Measurements from ENCODE around the gene HAS3.
"Not testable (repeated sequence)": the region's sequence is repeated elsewhere in the genome, so short reads cannot be mapped to it uniquely, and the experiment has no call there.

Gene HAS3

GRCh38 chr16:69115837-69116236 lies 10.4 kb downstream of the HAS3 start:
- DNase-seq (ENCODE audit: low read depth in 1 of 2, low spot score in 1 of 2): no peak

GRCh38 chr16:69116256-69116875 lies 10.9 kb downstream of the HAS3 start:
- DNase-seq (ENCODE audit: low read depth in 1 of 2, low spot score in 1 of 2): no peak

- no peak for DNase-seq (ENCODE audit: low read depth in 1 of 2, low spot score in 1 of 2)
These were observed 11.5 kb downstream of the HAS3 start for GRCh38 chr16:69116906-69117305.

GRCh38 chr16:69118468-69118867 lies 13.0 kb downstream of the HAS3 start:
- DNase-seq (ENCODE audit: low read depth in 1 of 2, low spot score in 1 of 2): no peak

DNA sequence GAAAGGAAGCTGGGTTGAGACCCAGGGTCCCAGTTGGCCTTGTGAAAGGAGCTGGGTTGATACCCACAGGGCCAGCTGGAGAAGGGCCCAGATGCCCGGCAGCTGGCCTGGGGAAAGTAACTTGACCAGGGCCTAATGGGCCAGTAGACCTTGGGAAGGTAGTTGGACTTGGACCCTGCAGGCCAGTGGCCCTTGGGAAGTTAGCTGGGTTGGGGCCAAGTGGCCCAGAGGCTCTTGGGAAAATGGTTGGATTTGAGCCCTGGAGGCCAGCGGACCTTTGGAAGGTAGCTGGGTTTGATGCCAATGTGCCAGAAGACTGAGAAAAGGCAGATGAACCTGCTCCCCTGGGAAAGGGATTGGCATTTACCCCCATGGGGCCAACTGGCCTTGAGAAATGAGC lies 13.5 kb downstream of the HAS3 start:
- no peak for DNase-seq (ENCODE audit: low read depth in 1 of 2, low spot score in 1 of 2)

DNA sequence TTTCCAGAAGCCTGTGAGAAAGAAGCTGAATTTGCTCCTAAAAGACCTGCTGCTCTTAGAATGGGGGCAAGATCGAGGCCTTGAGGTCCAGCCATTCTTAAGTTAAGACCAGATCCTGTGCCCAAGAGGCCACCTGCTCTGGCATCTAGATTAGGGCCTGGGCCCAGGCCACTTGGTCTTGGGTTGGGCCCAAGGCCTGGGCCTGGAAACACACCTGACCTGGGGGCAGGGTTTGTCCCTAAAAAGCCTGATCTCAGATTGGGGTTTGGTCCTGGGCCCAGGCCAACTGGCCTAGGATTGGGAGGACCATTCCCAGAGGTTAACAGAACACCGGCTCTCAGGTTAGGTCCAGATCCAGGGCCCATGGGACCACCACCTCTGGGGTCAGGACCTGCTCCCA lies 14.1 kb downstream of the HAS3 start:
- DNase-seq (ENCODE audit: low read depth in 1 of 2, low spot score in 1 of 2): no peak

GRCh38 chr16:69120096-69120664 lies 14.7 kb downstream of the HAS3 start:
- DNase-seq (ENCODE audit: low read depth in 1 of 2, low spot score in 1 of 2): no peak

DNA sequence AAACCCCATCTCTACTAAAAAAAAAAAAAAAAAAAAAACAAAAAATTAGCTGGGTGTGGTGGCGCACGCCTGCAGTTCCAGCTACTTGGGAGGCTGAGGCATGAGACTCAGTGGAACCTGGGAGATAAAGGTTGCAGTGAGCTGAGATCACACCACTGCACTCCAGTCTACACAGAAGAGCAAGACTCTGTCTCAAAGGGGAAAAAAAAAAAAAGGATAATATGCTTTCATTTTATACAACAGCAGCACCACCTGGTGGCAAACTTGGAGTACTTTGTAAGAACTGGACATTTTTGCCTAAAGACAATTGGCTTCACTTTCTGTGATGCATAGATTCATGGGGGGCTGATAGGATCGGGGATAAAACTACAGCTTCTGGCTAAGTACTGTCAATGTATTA lies 18.5 kb downstream of the HAS3 start:
- DNase-seq (ENCODE audit: low read depth in 1 of 2, low spot score in 1 of 2): peak in 1 of 2 donors; percentile 20

DNA sequence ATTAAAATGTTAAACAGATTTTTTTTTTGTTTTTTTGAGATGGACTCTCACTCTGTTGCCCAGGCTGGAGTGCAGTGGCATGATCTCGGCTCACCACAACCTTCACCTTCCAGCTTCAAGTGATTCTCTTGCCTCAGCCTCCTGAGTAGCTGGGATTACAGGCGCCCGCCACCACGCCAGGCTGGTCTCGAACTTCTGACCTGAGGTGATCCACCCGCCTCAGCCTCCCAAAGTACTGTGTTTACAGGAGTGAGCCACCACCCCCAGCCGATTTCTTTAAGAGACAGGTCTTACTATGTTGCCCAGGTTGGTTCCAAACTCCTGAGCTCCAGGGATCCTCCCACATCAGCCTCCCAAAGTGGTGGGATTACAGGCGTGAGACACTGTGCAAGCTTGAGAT lies 19.0 kb downstream of the HAS3 start:
- not testable (repeated sequence) for DNase-seq (ENCODE audit: low read depth in 1 of 2, low spot score in 1 of 2)

DNA sequence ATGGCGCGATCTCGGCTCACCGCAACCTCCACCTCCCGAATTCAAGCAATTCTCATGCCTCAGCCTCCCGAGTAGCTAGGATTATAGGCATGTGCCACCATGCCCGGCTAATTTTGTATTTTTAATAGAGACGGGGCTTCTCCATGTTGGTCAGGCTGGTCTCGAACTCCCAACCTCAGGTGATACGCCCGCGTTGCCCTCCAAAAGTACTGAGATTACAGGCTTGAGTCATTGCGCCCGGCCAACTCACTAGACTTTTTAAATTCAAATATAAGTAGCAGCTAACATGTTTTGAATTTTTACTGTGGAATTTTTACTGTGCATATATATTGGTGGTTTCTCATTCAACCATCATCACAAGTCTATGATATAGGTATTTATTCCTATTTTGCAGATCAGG lies 19.5 kb downstream of the HAS3 start:
- DNase-seq (ENCODE audit: low read depth in 1 of 2, low spot score in 1 of 2): not testable (repeated sequence)

DNA sequence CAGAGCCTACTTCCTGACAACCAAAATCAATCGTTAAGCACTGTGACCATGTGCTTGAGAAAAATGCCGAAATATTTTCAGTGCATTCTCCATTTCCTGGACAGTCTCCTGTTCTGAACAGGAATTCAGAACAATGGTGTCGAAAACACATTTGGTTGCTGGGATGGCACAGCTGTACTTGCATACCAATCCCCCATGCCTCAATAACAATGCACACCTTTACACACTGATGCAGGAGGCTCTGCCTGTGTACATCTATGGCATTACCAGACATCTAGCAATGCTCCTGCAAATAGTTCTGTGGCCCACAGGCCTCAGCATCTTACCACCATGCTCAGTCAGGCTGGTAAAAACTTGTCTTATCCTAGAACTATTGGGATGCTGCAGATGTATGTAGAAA lies 20.8 kb downstream of the HAS3 start:
- DNase-seq (ENCODE audit: low read depth in 1 of 2, low spot score in 1 of 2): no peak

GRCh38 chr16:69126801-69127200 lies 21.3 kb downstream of the HAS3 start:
- DNase-seq (ENCODE audit: low read depth in 1 of 2, low spot score in 1 of 2): not testable (repeated sequence)

DNA sequence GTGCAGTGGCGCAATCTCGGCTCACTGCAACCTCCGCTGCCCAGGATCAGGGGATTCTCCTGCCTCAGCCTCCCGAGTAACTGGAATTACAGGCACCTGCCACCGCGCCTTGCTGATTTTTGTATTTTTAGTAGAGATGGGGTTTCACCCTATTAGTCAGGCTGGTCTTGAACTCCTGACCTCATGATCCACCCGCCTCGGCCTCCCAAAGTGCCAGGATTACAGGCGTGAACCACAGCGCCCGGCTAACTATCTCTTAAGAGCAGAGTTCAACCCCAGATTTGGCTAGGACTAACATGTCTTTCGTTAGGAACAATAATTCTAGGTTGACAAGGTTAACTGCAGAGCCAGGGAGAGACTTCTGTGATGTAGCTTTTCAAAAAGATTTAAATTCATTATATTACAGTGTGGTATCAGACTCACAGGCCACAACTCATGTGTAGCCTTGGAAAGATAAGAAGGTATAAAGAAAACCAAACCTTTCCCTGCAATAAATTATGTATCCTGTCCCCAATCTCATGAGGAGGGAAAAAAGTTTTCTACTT lies 22.6 kb downstream of the HAS3 start:
- no peak for DNase-seq (ENCODE audit: low read depth in 1 of 2, low spot score in 1 of 2)

GRCh38 chr16:69130461-69130860 lies 25.0 kb downstream of the HAS3 start:
- DNase-seq (ENCODE audit: low read depth in 1 of 2, low spot score in 1 of 2): no peak

DNA sequence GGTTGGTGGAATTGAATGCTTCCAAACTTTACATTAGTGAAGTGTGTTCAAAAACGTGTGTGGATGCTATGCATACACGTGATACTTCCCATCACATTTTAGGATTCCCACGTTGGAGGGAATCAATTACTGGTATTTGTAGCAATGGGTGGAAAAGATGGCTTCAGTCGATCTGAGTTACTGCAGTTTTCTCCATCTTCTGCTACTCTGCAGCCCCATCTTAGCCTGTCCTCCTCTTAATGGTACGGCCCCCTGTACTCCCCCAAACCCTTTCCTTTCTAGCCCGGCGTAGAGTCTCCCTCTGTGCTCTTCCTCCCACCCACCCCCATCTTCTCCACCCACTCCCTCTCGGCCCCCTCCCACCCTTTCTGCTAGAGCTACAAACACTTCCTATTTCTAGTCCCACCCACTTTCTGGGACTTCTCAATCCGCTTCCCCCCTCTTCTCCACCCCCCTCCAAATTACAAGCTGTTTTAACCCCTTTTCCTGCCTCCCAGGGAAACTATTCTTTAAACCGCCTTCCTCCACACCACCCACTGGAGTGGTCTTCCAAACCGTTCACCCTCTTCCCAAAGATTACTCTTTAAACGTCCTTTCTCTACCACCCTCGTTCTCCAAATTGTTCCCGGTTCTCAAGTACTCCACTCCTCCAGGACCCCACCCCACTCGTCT lies 25.9 kb downstream of the HAS3 start:
- DNase-seq (ENCODE audit: low read depth in 1 of 2, low spot score in 1 of 2): no peak

- DNase-seq (ENCODE audit: low read depth in 1 of 2, low spot score in 1 of 2): peak; percentile 41 to 59
These were observed 26.5 kb downstream of the HAS3 start for GRCh38 chr16:69131839-69132423.

DNA sequence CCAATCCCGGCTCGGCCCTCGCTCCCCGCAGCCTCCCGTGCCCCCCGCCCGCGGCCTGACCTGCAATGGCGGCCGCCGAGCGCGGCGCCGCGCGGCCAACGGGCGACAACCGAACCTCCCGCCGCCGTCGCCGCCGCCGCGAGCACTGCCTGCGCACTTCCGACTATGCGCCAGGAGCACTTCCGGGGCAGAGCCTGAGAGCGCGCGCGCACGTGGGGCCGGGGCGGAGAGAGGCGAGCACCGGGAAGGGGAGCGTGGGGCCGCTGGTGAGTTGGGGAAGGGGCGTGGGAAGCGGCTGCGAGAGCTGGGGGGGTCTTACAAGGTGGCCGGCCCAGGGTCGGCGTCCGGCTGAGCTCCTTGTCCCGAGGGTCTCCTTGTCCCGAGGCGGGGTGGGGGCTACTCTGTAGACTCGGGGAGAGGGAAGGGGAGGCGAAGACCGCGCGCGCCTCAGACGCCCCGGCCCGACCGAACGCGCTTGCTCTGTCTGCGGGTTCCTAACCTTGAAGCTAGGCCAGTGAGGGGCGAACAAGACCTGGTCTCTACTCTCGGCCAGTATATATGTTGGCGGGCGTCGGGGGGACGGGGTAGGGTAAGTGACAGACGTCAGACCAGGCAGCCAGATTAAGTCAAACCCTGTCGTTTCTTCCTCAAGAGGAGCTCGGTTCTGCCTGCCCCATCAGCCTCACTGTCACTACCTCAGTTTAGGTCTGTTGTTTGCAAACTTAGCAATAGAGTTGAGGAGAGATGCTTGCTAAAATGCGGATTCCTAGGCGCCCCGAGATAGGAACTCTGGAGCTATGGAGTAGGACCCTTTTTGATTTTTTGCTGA lies 27.2 kb downstream of the HAS3 start, which contains the start of the genes CHTF8 and UTP4:
CHTF8 (minus strand) TSS at position 165 of the 829 bp plus-strand sequence. CDS start 11,130 bp downstream, outside the sequence.
UTP4 (plus strand) TSS at position 226 of the 829 bp plus-strand sequence. CDS start 811 bp downstream, outside the sequence.
- DNase-seq (ENCODE audit: low read depth in 1 of 2, low spot score in 1 of 2): peak; percentile 74 to 80

- DNase-seq (ENCODE audit: low read depth in 1 of 2, low spot score in 1 of 2): no peak
These were observed 28.0 kb downstream of the HAS3 start for GRCh38 chr16:69133373-69133954.

DNA sequence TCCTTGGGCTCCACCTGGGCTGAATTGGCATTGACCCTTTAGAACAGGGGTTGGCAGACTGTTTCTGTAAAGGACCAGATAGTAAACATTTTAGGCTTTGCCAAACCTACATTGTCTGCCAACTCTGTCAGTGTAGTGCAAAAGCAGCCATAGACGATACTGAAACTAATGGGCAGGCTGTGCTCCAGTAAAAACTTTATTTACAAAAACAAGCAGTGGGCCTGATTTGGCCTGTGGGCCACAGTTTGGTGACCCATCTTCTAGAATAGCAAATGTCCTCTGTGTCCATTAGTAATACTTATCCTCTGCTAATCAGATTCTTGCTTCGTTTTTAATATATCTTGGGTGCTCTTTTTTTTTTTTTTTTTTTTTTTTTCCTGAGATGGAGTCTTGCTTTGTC lies 33.2 kb downstream of the HAS3 start:
- DNase-seq (ENCODE audit: low read depth in 1 of 2, low spot score in 1 of 2): no peak

GRCh38 chr16:69139464-69139863 lies 34.0 kb downstream of the HAS3 start:
- DNase-seq (ENCODE audit: low read depth in 1 of 2, low spot score in 1 of 2): not testable (repeated sequence)

Data from activated T-helper 1 cell treated with anti-CD3 and anti-CD28 coated beads, Interleukin-2, amount 50 U/mL, for 16 hours (primary cell).